Mesenchymal stem cell (in vitro differentiated cells and primary cell): Measurements from ENCODE around the gene CTNNA3.

Experiments
- DNase-seq: peaks from one replicate; pipeline ENCODE4 v3.0.0-alpha.2; 2013
- H2AFZ ChIP-seq: one replicate; pipeline ENCODE4 v1.6.1; 2013; ENCODE audit warnings: low read depth, mild to moderate bottlenecking, control low read depth, inconsistent platforms, low read length, moderate library complexity
- H2AK5ac ChIP-seq: 2 replicates; pipeline ENCODE4 v1.6.1; 2013; ENCODE audit warnings: low read length, moderate library complexity, mild to moderate bottlenecking, inconsistent platforms; ENCODE audit not compliant: severe bottlenecking
- H2BK120ac ChIP-seq: one replicate; pipeline ENCODE4 v1.6.1; 2013; ENCODE audit warnings: low read depth, mild to moderate bottlenecking, inconsistent platforms, low read length, moderate library complexity
- H2BK12ac ChIP-seq, 2 experiments: one replicate each; pipeline ENCODE4 v1.6.1; 2013; ENCODE audit warnings: inconsistent platforms in 2 of 2, low read length in 2 of 2, mild to moderate bottlenecking in 2 of 2, moderate library complexity in 2 of 2, control low read depth in 1 of 2
- H2BK15ac ChIP-seq: one replicate; pipeline ENCODE4 v1.6.1; 2013; ENCODE audit warnings: mild to moderate bottlenecking, low read depth, inconsistent platforms; ENCODE audit not compliant: poor library complexity, severe bottlenecking
- H2BK5ac ChIP-seq: 2 replicates; pipeline ENCODE4 v1.6.1; 2013; ENCODE audit warnings: low read depth, mild to moderate bottlenecking, low read length, control low read depth, inconsistent platforms; ENCODE audit not compliant: poor library complexity, severe bottlenecking
- H3K14ac ChIP-seq, 2 experiments: one replicate each; pipeline ENCODE4 v1.6.1; 2013; ENCODE audit warnings: inconsistent platforms in 2 of 2, low read length in 2 of 2, control low read depth in 1 of 2, mild to moderate bottlenecking in 1 of 2, moderate library complexity in 1 of 2
- H3K18ac ChIP-seq, 2 experiments: one replicate each; pipeline ENCODE4 v1.6.1; 2013; ENCODE audit warnings: inconsistent platforms in 2 of 2, low read length in 2 of 2, control low read depth in 1 of 2, low read depth in 1 of 2, mild to moderate bottlenecking in 1 of 2
- H3K23ac ChIP-seq, 2 experiments: one replicate each; pipeline ENCODE4 v1.6.1; 2013; ENCODE audit warnings: inconsistent platforms in 2 of 2, low read length in 2 of 2, mild to moderate bottlenecking in 2 of 2, moderate library complexity in 2 of 2, control low read depth in 1 of 2
- H3K27ac ChIP-seq: 2 replicates; pipeline ENCODE4 v1.5.1; 2013; ENCODE audit warnings: mild to moderate bottlenecking, moderate library complexity, low read length, control low read depth, inconsistent platforms; ENCODE audit not compliant: poor library complexity, severe bottlenecking
- H3K27me3 ChIP-seq, 2 experiments: 2 replicates each; pipeline versions ENCODE4 v1.6.1 to v1.7.0; 2013; ENCODE audit warnings: low read length in 2 of 2, mild to moderate bottlenecking in 2 of 2, moderate library complexity in 2 of 2, control low read depth in 1 of 2, inconsistent platforms in 1 of 2; ENCODE audit not compliant: control insufficient read depth in 1 of 2, insufficient read depth in 1 of 2
- H3K36me3 ChIP-seq, 2 experiments: 2 replicates each; pipeline versions ENCODE4 v1.6.1 to v1.7.0; 2013; ENCODE audit warnings: low read length in 2 of 2, control low read depth in 1 of 2, inconsistent platforms in 1 of 2, low read depth in 1 of 2, mild to moderate bottlenecking in 1 of 2; ENCODE audit not compliant: insufficient read depth in 2 of 2, control insufficient read depth in 1 of 2
- H3K4ac ChIP-seq, 2 experiments: one replicate each; pipeline ENCODE4 v1.6.1; 2013; ENCODE audit warnings: inconsistent platforms in 2 of 2, low read length in 2 of 2, mild to moderate bottlenecking in 2 of 2, moderate library complexity in 2 of 2, control low read depth in 1 of 2, low read depth in 1 of 2
- H3K4me1 ChIP-seq: 2 replicates; pipeline ENCODE4 v1.6.1; 2013; ENCODE audit warnings: low read depth, low read length, control low read depth; ENCODE audit not compliant: control insufficient read depth, insufficient read depth
- H3K4me2 ChIP-seq: 2 replicates; pipeline ENCODE4 v1.6.1; 2013; ENCODE audit warnings: low read length, mild to moderate bottlenecking, inconsistent platforms; ENCODE audit not compliant: poor library complexity, severe bottlenecking
- H3K4me3 ChIP-seq, 2 experiments: 2 replicates each; pipeline versions ENCODE4 v1.5.1 to v1.7.0; 2013; ENCODE audit warnings: low read length in 2 of 2, mild to moderate bottlenecking in 2 of 2, control low read depth in 1 of 2, low read depth in 1 of 2; ENCODE audit not compliant: insufficient read depth in 1 of 2
- H3K79me1 ChIP-seq: replicated peaks from 2 replicates; pipeline ENCODE4 v1.6.1; 2013; ENCODE audit warnings: mild to moderate bottlenecking, control low read depth, low read length, inconsistent platforms; ENCODE audit not compliant: poor library complexity, severe bottlenecking
- H3K9ac ChIP-seq: 2 replicates; pipeline ENCODE4 v1.7.0; 2013; ENCODE audit warnings: mild to moderate bottlenecking, low read length, moderate library complexity
- H3K9me3 ChIP-seq: 2 replicates; pipeline ENCODE4 v1.7.0; 2013; ENCODE audit warnings: mild to moderate bottlenecking, low read length; ENCODE audit not compliant: control insufficient read depth
- H4K8ac ChIP-seq: one replicate; pipeline ENCODE4 v1.6.1; 2013; ENCODE audit warnings: inconsistent platforms, mild to moderate bottlenecking, low read length, moderate library complexity
- H4K91ac ChIP-seq: one replicate; pipeline ENCODE4 v1.6.1; 2013; ENCODE audit warnings: mild to moderate bottlenecking, low read length, inconsistent platforms
- WGBS: methylation state at CpG from one replicate; pipeline ENCODE4 v1.1.7; 2013; ENCODE audit warnings: mixed read lengths; 5-methylcytosine and 5-hydroxymethylcytosine counted together

Gene CTNNA3

GRCh38 chr10:66773472-66773817 is 922.5 kb downstream of the CTNNA3 start:
- no peak overlapping the region for H4K91ac ChIP-seq
- peak overlapping the region; percentile 58 for H2AK5ac ChIP-seq
- no peak overlapping the region for H3K18ac ChIP-seq
- H2BK5ac ChIP-seq, result no peak overlapping the region
- no peak overlapping the region for H3K14ac ChIP-seq
- H3K79me1 ChIP-seq, result no peaks in the 10 kb centered on the region
- no peaks in the 10 kb centered on the region for H3K27me3 ChIP-seq
- no peak overlapping the region for H2AFZ ChIP-seq
- H3K4me1 ChIP-seq, result no peaks in the 10 kb centered on the region
- no peak overlapping the region for H3K4me3 ChIP-seq
- H4K8ac ChIP-seq, result no peak overlapping the region
- H3K4ac ChIP-seq, result peak overlapping the region in 1 of 2 experiments; percentile 49
- no peak for DNase-seq
- 93% methylated on average over 6 of the region's 7 CpGs for whole genome bisulfite sequencing
- no peaks in the 10 kb centered on the region for H3K9me3 ChIP-seq
- no peak overlapping the region for H3K27ac ChIP-seq
- H3K23ac ChIP-seq, result no peak overlapping the region
- no peak overlapping the region for H3K9ac ChIP-seq
- H2BK15ac ChIP-seq, result no peak overlapping the region
- no peaks in the 10 kb centered on the region for H3K36me3 ChIP-seq
- no peak overlapping the region for H2BK12ac ChIP-seq
- H3K4me2 ChIP-seq, result no peak overlapping the region
- no peak overlapping the region for H2BK120ac ChIP-seq

GRCh38 chr10:66772548-66773471 is 923.2 kb downstream of the CTNNA3 start:
- 100% methylated on average over 2 of the region's 4 CpGs for WGBS
- H3K4ac ChIP-seq, result peak overlapping the region in 1 of 2 experiments; percentile 49
- H3K23ac ChIP-seq, result no peak overlapping the region
- no peak overlapping the region for H3K9ac ChIP-seq
- no peak overlapping the region for H2BK120ac ChIP-seq
- H3K9me3 ChIP-seq, result no peaks in the 10 kb centered on the region
- DNase-seq, result no peak
- H2BK5ac ChIP-seq, result no peak overlapping the region
- H3K18ac ChIP-seq, result no peak overlapping the region
- H2BK12ac ChIP-seq, result no peak overlapping the region
- no peak overlapping the region for H3K4me2 ChIP-seq
- no peak overlapping the region for H3K4me3 ChIP-seq
- no peaks in the 10 kb centered on the region for H3K79me1 ChIP-seq
- H2AK5ac ChIP-seq, result peak overlapping the region; percentile 58
- no peak overlapping the region for H4K91ac ChIP-seq
- no peaks in the 10 kb centered on the region for H3K4me1 ChIP-seq
- H4K8ac ChIP-seq, result no peak overlapping the region
- no peak overlapping the region for H3K14ac ChIP-seq
- no peak overlapping the region for H2BK15ac ChIP-seq
- H3K27me3 ChIP-seq, result no peaks in the 10 kb centered on the region
- H3K36me3 ChIP-seq, result no peaks in the 10 kb centered on the region
- H2AFZ ChIP-seq, result no peak overlapping the region
- H3K27ac ChIP-seq, result no peak overlapping the region

- Histone ChIP-seq H2BK120ac (no peak overlapping the region), H4K91ac (no peak overlapping the region), H2BK15ac (no peak overlapping the region), H3K4me2 (no peak overlapping the region), H3K4me1 (no peaks in the 10 kb centered on the region), H2BK12ac (no peak overlapping the region), H3K36me3 (no peaks in the 10 kb centered on the region), H3K14ac (no peak overlapping the region), H3K4me3 (no peak overlapping the region), H2BK5ac (no peak overlapping the region), H3K4ac (no peak overlapping the region), H2AFZ (no peak overlapping the region), H3K18ac (no peak overlapping the region), H3K27ac (no peak overlapping the region), H3K27me3 (no peaks in the 10 kb centered on the region), H3K23ac (no peak overlapping the region), H3K9me3 (no peaks in the 10 kb centered on the region), H3K9ac (no peak overlapping the region), H3K79me1 (no peaks in the 10 kb centered on the region), H4K8ac (no peak overlapping the region), H2AK5ac (no peak overlapping the region)
- WGBS, result 0% methylated on average over 1 of the region's 2 CpGs
- no peak for DNase-seq
Observed at GRCh38 chr10:66767707-66768106, 928.3 kb downstream of the CTNNA3 start.

GRCh38 chr10:66762218-66762729 is 933.7 kb downstream of the CTNNA3 start:
- H4K8ac ChIP-seq, result no peak overlapping the region
- no peak overlapping the region for H4K91ac ChIP-seq

More at GRCh38 chr10:66762218-66762729, 933.7 kb downstream of the CTNNA3 start:
- no peak overlapping the region for H3K4ac ChIP-seq
- H3K9ac ChIP-seq, result no peak overlapping the region
- H2BK120ac ChIP-seq, result no peak overlapping the region
- no peaks in the 10 kb centered on the region for H3K79me1 ChIP-seq
- H2BK15ac ChIP-seq, result no peak overlapping the region
- no peak overlapping the region for H3K23ac ChIP-seq
- no peaks in the 10 kb centered on the region for H3K27me3 ChIP-seq
- H2AK5ac ChIP-seq, result no peak overlapping the region
- H3K27ac ChIP-seq, result no peak overlapping the region
- no peak overlapping the region for H3K18ac ChIP-seq
- no peaks in the 10 kb centered on the region for H3K4me1 ChIP-seq
- H3K14ac ChIP-seq, result no peak overlapping the region
- no peak for DNase-seq
- no peak overlapping the region for H3K4me2 ChIP-seq
- H3K9me3 ChIP-seq, result no peaks in the 10 kb centered on the region
- H2AFZ ChIP-seq, result no peak overlapping the region
- WGBS, result 64% methylated on average over 4 of the region's 4 CpGs
- H3K4me3 ChIP-seq, result no peak overlapping the region
- H3K36me3 ChIP-seq, result no peaks in the 10 kb centered on the region
- no peak overlapping the region for H2BK5ac ChIP-seq
- no peak overlapping the region for H2BK12ac ChIP-seq
